Hepatocyte (in vitro differentiated cells): ENCODE results near the gene TRAF2. TPM values are rescaled to one million over a fixed set of nuclear protein-coding genes. Genes with fewer than 3 reads are reported as not detected.

Source experiments
- DNase-seq: peaks from one replicate; pipeline ENCODE4 v3.0.0-alpha.2; 2016; ENCODE audit warnings: low spot score
- H2AFZ ChIP-seq: fragments of 200-600 bp; sonication (generic); 2 replicates; pipeline ENCODE4 v1.6.0; 2016; ENCODE audit warnings: antibody characterized with exemption, mild to moderate bottlenecking
- H3K27ac ChIP-seq: fragments of 200-600 bp; sonication (generic); 2 replicates; pipeline ENCODE4 v1.5.1; 2016; ENCODE audit warnings: mild to moderate bottlenecking
- H3K27me3 ChIP-seq: fragments of 200-600 bp; sonication (generic); 2 replicates; pipeline ENCODE4 v1.6.1; 2016
- H3K36me3 ChIP-seq: fragments of 200-600 bp; sonication (generic); replicated peaks from 2 replicates; pipeline ENCODE4 v1.5.1; 2016; ENCODE audit warnings: low read depth; ENCODE audit not compliant: insufficient read depth
- H3K4me1 ChIP-seq: fragments of 200-600 bp; sonication (generic); 2 replicates; pipeline ENCODE4 v1.5.1; 2016; ENCODE audit warnings: mild to moderate bottlenecking, moderate library complexity; ENCODE audit not compliant: insufficient read depth
- H3K4me2 ChIP-seq: fragments of 200-600 bp; sonication (generic); 2 replicates; pipeline ENCODE4 v1.6.0; 2016
- H3K4me3 ChIP-seq: fragments of 200-600 bp; sonication (generic); 2 replicates; pipeline ENCODE4 v1.5.1; 2016; ENCODE audit warnings: mild to moderate bottlenecking
- H3K79me2 ChIP-seq: fragments of 200-600 bp; sonication (generic); 2 replicates; pipeline ENCODE4 v1.6.0; 2017; ENCODE audit warnings: mild to moderate bottlenecking
- H3K9me2 ChIP-seq: fragments of 200-600 bp; sonication (generic); replicated peaks from 2 replicates; pipeline ENCODE4 v1.6.0; 2017; ENCODE audit warnings: mild to moderate bottlenecking; ENCODE audit not compliant: insufficient read depth
- H3K9me3 ChIP-seq: fragments of 200-600 bp; sonication (generic); 2 replicates; pipeline ENCODE4 v1.5.1; 2016; ENCODE audit warnings: low read depth, mild to moderate bottlenecking
- H4K20me1 ChIP-seq: fragments of 200-600 bp; sonication (generic); 2 replicates; pipeline ENCODE4 v1.6.0; 2016; ENCODE audit warnings: mild to moderate bottlenecking; ENCODE audit not compliant: insufficient read depth, poor library complexity, severe bottlenecking
- EZH2 ChIP-seq: fragments of 200-600 bp; sonication (generic); IDR thresholded peaks from 2 replicates; pipeline ENCODE4 v1.6.1; 2016; ENCODE audit warnings: antibody characterized with exemption, mild to moderate bottlenecking, borderline replicate concordance
- EZH2phosphoT487 ChIP-seq: fragments of 200-600 bp; sonication (generic); IDR thresholded peaks from one replicate; pipeline ENCODE4 v1.6.1; 2018; ENCODE audit warnings: antibody characterized with exemption, mild to moderate bottlenecking, low read depth, moderate library complexity; ENCODE audit not compliant: unreplicated experiment, severe bottlenecking
- WGBS: methylation state at CpG from one replicate; pipeline ENCODE4 v1.1.6; 2016; ENCODE audit warnings: low lambda C conversion rate; ENCODE audit errors: missing lambda C conversion rate; 5-methylcytosine and 5-hydroxymethylcytosine counted together
- polyA plus RNA-seq: library from polyadenylated mRNA; unstranded; fragments of >200 nt; fragmentation: Nextera tagmentation; extraction: Ambion mirVana; gene quantifications from 2 replicates; pipeline ENCODE4 v1.2.1, GENCODE V29; 2016
- total RNA-seq: library from RNA; depleted of rRNA; stranded (reverse); fragments of >200 nt; gene quantifications from 2 replicates; pipeline ENCODE4 v1.2.3, GENCODE V29; 2014
- TF ChIP-seq, protein P1 (sequence below): fragments of 200-600 bp; sonication (generic); IDR thresholded peaks from 2 replicates; pipeline ENCODE4 v1.5.1; 2016; ENCODE audit warnings: antibody characterized with exemption, mild to moderate bottlenecking; ENCODE audit not compliant: poor library complexity

TRAF2 gene
- total and polyA plus RNA-seq, 2 experiments from 2014 or later: 7.6 to 12.4 TPM

DNA sequence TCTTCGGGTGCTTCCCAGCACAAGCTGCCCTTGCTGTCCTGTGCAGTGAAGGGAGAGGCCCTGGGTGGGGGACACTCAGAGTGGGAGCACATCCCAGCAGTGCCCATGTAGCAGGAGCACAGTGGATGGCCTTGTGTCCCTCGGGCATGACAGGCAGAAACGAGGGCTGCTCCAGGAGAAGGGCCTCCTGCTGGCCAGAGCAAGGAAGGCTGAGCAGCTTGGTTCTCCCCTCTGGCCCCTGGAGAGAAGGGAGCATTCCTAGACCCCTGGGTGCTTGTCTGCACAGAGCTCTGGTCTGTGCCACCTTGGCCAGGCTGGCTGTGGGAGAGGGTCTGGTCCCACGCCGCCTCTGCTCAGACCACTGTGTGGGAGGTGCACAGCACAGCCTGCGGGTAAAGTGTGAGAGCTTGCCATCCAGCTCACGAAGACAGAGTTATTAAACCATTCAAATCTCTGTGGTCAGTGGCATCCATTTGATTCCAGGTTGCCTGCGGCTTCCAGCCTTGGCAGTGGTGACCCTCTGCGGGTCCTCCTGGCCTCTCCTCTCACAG, 39.9 kb downstream of the TRAF2 start:
- Histone ChIP-seq H3K9me2 (no peaks in the 10 kb centered on the region), H2AFZ (no peak overlapping the region), H3K27ac (no peak overlapping the region), H3K4me2 (no peak overlapping the region), H3K4me1 (no peaks in the 10 kb centered on the region), H3K27me3 (no peaks in the 10 kb centered on the region), H3K79me2 (no peaks in the 10 kb centered on the region), H4K20me1 (no peaks in the 10 kb centered on the region), H3K36me3 (no peaks in the 10 kb centered on the region), H3K9me3 (no peaks in the 10 kb centered on the region), H3K4me3 (no peak overlapping the region)
- no peak for DNase-seq
- TF ChIP-seq, protein P1, sequence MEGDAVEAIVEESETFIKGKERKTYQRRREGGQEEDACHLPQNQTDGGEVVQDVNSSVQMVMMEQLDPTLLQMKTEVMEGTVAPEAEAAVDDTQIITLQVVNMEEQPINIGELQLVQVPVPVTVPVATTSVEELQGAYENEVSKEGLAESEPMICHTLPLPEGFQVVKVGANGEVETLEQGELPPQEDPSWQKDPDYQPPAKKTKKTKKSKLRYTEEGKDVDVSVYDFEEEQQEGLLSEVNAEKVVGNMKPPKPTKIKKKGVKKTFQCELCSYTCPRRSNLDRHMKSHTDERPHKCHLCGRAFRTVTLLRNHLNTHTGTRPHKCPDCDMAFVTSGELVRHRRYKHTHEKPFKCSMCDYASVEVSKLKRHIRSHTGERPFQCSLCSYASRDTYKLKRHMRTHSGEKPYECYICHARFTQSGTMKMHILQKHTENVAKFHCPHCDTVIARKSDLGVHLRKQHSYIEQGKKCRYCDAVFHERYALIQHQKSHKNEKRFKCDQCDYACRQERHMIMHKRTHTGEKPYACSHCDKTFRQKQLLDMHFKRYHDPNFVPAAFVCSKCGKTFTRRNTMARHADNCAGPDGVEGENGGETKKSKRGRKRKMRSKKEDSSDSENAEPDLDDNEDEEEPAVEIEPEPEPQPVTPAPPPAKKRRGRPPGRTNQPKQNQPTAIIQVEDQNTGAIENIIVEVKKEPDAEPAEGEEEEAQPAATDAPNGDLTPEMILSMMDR: no peak
- no peak for TF ChIP-seq EZH2
- no peak for TF ChIP-seq EZH2phosphoT487
- 94% methylated on average over 9 of the region's 9 CpGs for WGBS

- H3K9me3 ChIP-seq: no peaks in the 10 kb centered on the region
- no peaks in the 10 kb centered on the region for H3K9me2 ChIP-seq
- TF ChIP-seq EZH2 (no peak), EZH2phosphoT487 (no peak)
- TF ChIP-seq, protein P1: no peak
- H3K79me2 ChIP-seq: no peaks in the 10 kb centered on the region
- H3K27me3 ChIP-seq: no peaks in the 10 kb centered on the region
- no peak overlapping the region for H2AFZ ChIP-seq
- H3K36me3 ChIP-seq: no peaks in the 10 kb centered on the region
- no peak overlapping the region for H3K4me2 ChIP-seq
- no peak overlapping the region for H3K4me3 ChIP-seq
- H3K27ac ChIP-seq: no peak overlapping the region
- 96% methylated on average over 13 of the region's 13 CpGs for WGBS
- DNase-seq: no peak
- no peaks in the 10 kb centered on the region for H4K20me1 ChIP-seq
- no peaks in the 10 kb centered on the region for H3K4me1 ChIP-seq
These were observed 40.4 kb downstream of the TRAF2 start for GRCh38 chr9:136926749-136927148.

DNA sequence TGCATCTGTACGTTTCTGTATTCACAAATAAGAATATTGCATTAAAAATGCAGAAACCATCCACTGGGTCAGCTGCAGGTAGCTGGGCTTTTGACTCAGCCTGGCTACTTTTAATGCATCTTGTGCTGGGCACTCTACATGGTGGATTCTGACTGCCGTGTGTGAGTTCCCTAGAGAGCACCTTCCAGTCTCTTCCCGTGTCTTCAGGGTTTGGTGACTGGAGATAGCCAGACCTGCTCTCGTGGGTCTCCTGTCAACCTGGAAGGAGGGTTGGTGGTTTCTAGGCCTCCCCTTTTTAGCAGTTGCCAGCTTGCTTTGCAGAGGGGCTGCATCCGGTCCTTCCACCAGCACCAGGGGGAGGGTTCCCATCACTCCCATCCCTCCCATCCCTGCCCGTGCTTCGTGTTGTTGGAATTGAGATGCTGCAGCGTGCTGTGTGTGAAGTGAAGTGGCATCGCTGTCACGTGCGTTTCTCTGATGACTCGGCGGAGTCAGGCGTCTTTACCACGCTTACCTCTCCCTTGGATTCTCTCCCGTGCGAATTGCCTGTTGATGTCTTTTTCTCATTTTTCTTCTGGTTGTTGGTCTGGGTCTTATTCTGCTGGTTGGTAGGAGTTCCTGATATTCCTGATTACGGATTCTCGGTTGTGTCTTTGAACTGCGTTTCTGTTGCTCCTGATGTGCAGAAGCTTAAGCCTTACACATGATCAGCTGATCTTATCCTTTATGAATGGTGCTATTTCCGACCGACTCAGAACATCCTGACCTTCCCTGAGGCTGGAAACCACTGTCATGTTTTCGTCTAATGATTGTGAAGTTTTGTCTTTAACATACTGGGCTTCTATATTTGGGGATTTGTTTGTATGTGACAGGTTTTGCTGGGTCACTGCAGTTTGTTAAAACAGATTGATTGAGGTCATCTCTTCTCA, 41.3 kb downstream of the TRAF2 start:
- Histone ChIP-seq H3K27ac (no peak overlapping the region), H3K4me2 (no peak overlapping the region), H2AFZ (no peak overlapping the region), H3K9me2 (no peaks in the 10 kb centered on the region), H3K36me3 (no peaks in the 10 kb centered on the region), H3K4me1 (no peaks in the 10 kb centered on the region), H3K9me3 (no peaks in the 10 kb centered on the region), H4K20me1 (no peaks in the 10 kb centered on the region), H3K4me3 (no peak overlapping the region), H3K27me3 (no peaks in the 10 kb centered on the region), H3K79me2 (no peaks in the 10 kb centered on the region)
- DNase-seq: no peak
- TF ChIP-seq EZH2: no peak
- no peak for TF ChIP-seq EZH2phosphoT487
- TF ChIP-seq, protein P1: no peak
- WGBS: 84% methylated on average over 23 of the region's 23 CpGs
